Activated CD4-positive, CD25-positive, alpha-beta regulatory T cell treated with anti-CD3 and anti-CD28 coated beads, Interleukin-2, amount 50 U/mL, for 72 hours (primary cell): ENCODE data around the gene GRK5.

ENCODE experiments used
- DNase-seq: peaks from one replicate; pipeline ENCODE4 v3.0.0; 2021

Gene GRK5

GRCh38 chr10:119199231-119199992 is 8.0 kb upstream of the GRK5 start:
- no peak for DNase-seq

- DNase-seq, result no peak
Measured at GRCh38 chr10:119201233-119201632, 6.1 kb upstream of the GRK5 start.

- DNase-seq, result no peak
Measured at GRCh38 chr10:119203006-119203405, 4.4 kb upstream of the GRK5 start.

- DNase-seq, result peak; percentile 67
Measured at GRCh38 chr10:119205894-119206602, 1.3 kb upstream of the GRK5 start.

GRCh38 chr10:119206603-119207365 is 587 bp upstream of the GRK5 start:
- peak; percentile 75 for DNase-seq

- peak; percentile 66 for DNase-seq
Measured at GRCh38 chr10:119207713-119208552, 562 bp downstream of the GRK5 start.

GRCh38 chr10:119208553-119208940 is 1.2 kb downstream of the GRK5 start:
- no peak for DNase-seq

GRCh38 chr10:119209035-119209735 is 1.8 kb downstream of the GRK5 start:
- peak; percentile 50 for DNase-seq

GRCh38 chr10:119209736-119210355 is 2.5 kb downstream of the GRK5 start:
- DNase-seq, result no peak

GRCh38 chr10:119210633-119211032 is 3.3 kb downstream of the GRK5 start:
- no peak for DNase-seq

- DNase-seq, result no peak
Measured at GRCh38 chr10:119211176-119211575, 3.8 kb downstream of the GRK5 start.

GRCh38 chr10:119211625-119212441 is 4.5 kb downstream of the GRK5 start:
- no peak for DNase-seq

- no peak for DNase-seq
Measured at GRCh38 chr10:119215371-119215770, 8.0 kb downstream of the GRK5 start.

- DNase-seq, result no peak
Measured at GRCh38 chr10:119216127-119216526, 8.8 kb downstream of the GRK5 start.

GRCh38 chr10:119217401-119217800 is 10.0 kb downstream of the GRK5 start:
- no peak for DNase-seq

GRCh38 chr10:119217991-119218490 is 10.7 kb downstream of the GRK5 start:
- no peak for DNase-seq

- no peak for DNase-seq
Measured at GRCh38 chr10:119219871-119220270, 12.5 kb downstream of the GRK5 start.

GRCh38 chr10:119221201-119221600 is 13.8 kb downstream of the GRK5 start:
- DNase-seq, result no peak

GRCh38 chr10:119221666-119222065 is 14.3 kb downstream of the GRK5 start:
- no peak for DNase-seq

GRCh38 chr10:119222537-119222936 is 15.2 kb downstream of the GRK5 start:
- no peak for DNase-seq
